H1 (cell line): ENCODE data around the gene TWF2. TPM values are rescaled to one million over a fixed set of nuclear protein-coding genes. Genes with fewer than 3 reads are reported as not detected.

Experiments used
- CTCF ChIA-PET: fragments of 300-600 bp; sonication (Branson Sonifier 250); formaldehyde crosslinking; loops from one replicate; lab custom pipeline; 2021; ENCODE audit not compliant: partially characterized antibody; lab: Charles Lee
- POLR2A ChIA-PET: fragments of 300-600 bp; sonication (Branson Sonifier 250); formaldehyde crosslinking; loops from one replicate; lab custom pipeline; 2021; ENCODE audit warnings: inconsistent platforms; ENCODE audit not compliant: partially characterized antibody; lab: Charles Lee
- DNase-seq, 2 experiments: peaks; one replicate each; pipeline versions ENCODE4 v3.0.0 to v3.0.0-alpha.2; 2010 to 2022; ENCODE audit warnings: low spot score in 2 of 2, low read depth in 1 of 2, mixed read lengths in 1 of 2
- FAIRE-seq: peaks from 2 replicates; lab custom pipeline; 2011; peaks lifted over from hg19 to GRCh38; lab: Jason Lieb, UNC
- H2AFZ ChIP-seq: 2 replicates; pipeline ENCODE4 v1.8.1; 2012; ENCODE audit warnings: low read length, inconsistent platforms
- H2AK5ac ChIP-seq: 2 replicates; pipeline ENCODE4 v1.6.1; 2013; ENCODE audit warnings: low read depth, low read length
- H2BK120ac ChIP-seq: replicated peaks from 2 replicates; pipeline ENCODE3; 2013; ENCODE audit warnings: low read depth, low read length, inconsistent platforms
- H2BK12ac ChIP-seq: 2 replicates; pipeline ENCODE4 v1.6.1; 2013; ENCODE audit warnings: low read depth, low read length
- H2BK15ac ChIP-seq: 2 replicates; pipeline ENCODE4 v1.6.1; 2013; ENCODE audit warnings: low read length
- H2BK20ac ChIP-seq: 2 replicates; pipeline ENCODE4 v1.6.1; 2013; ENCODE audit warnings: low read length
- H2BK5ac ChIP-seq: 2 replicates; pipeline ENCODE4 v1.6.1; 2013; ENCODE audit warnings: low read depth, low read length
- H3K14ac ChIP-seq: 2 replicates; pipeline ENCODE4 v1.6.1; 2013; ENCODE audit warnings: inconsistent platforms; ENCODE audit not compliant: insufficient read length
- H3K18ac ChIP-seq: 2 replicates; pipeline ENCODE4 v1.6.1; 2013; ENCODE audit warnings: low read length; ENCODE audit errors: extremely low read depth
- H3K23ac ChIP-seq: 2 replicates; pipeline ENCODE4 v1.6.1; 2013; ENCODE audit warnings: inconsistent platforms; ENCODE audit not compliant: insufficient read length
- H3K23me2 ChIP-seq: 2 replicates; pipeline ENCODE4 v1.6.1; 2013; ENCODE audit warnings: low read depth, low read length
- H3K27ac ChIP-seq: 2 replicates; pipeline ENCODE4 v1.6.1; 2011; ENCODE audit warnings: low read depth, low read length, inconsistent platforms
- H3K27me3 ChIP-seq, 4 experiments: replicated peaks in 1 of 4; 1 replicate in 1 of 4; 2 replicates in 3 of 4; pipeline versions ENCODE4 v1.6.1 to v1.8.1; 2011 to 2013; ENCODE audit warnings: low read length in 3 of 4, mild to moderate bottlenecking in 3 of 4, inconsistent platforms in 2 of 4, mixed read lengths in 2 of 4, moderate library complexity in 1 of 4; ENCODE audit not compliant: control insufficient read depth in 3 of 4, insufficient read depth in 3 of 4; ENCODE audit errors: extremely low read depth in 1 of 4
- H3K36me3 ChIP-seq, 4 experiments: 2 replicates each; pipeline versions ENCODE4 v1.6.1 to v1.8.1; 2011 to 2013; ENCODE audit warnings: mild to moderate bottlenecking in 4 of 4, low read length in 3 of 4, moderate library complexity in 2 of 4, control low read depth in 1 of 4, inconsistent platforms in 1 of 4; ENCODE audit not compliant: insufficient read depth in 4 of 4, control insufficient read depth in 2 of 4
- H3K4ac ChIP-seq: replicated peaks from 2 replicates; pipeline ENCODE3; 2013; ENCODE audit warnings: low read length, low read depth, mixed read lengths, inconsistent platforms; ENCODE audit not compliant: insufficient read length
- H3K4me1 ChIP-seq, 4 experiments: replicated peaks in 1 of 4; 1 replicate in 1 of 4; 2 replicates in 3 of 4; pipeline versions ENCODE4 v1.6.1 to v1.8.1; 2011 to 2013; ENCODE audit warnings: low read length in 3 of 4, inconsistent platforms in 2 of 4, mixed read lengths in 1 of 4; ENCODE audit not compliant: insufficient read depth in 4 of 4, control insufficient read depth in 3 of 4
- H3K4me2 ChIP-seq, 2 experiments: 2 replicates each; pipeline versions ENCODE4 v1.6.1 to v1.8.1; 2011 to 2013; ENCODE audit warnings: low read depth in 2 of 2, low read length in 2 of 2, control low read depth in 1 of 2, inconsistent platforms in 1 of 2, mild to moderate bottlenecking in 1 of 2; ENCODE audit not compliant: insufficient read depth in 1 of 2
- H3K4me3 ChIP-seq, 4 experiments: fragments of 200-600, 300-600 bp in 1 of 4; sonication (generic), shearing (Covaris generic), sonication (Bioruptor Twin) in 1 of 4; 2 replicates each; pipeline versions ENCODE4 v1.5.1 to v1.8.1; 2011 to 2016; ENCODE audit warnings: low read length in 4 of 4, low read depth in 3 of 4, control low read depth in 2 of 4, inconsistent platforms in 2 of 4, mild to moderate bottlenecking in 2 of 4, mixed read lengths in 1 of 4, moderate library complexity in 1 of 4; ENCODE audit not compliant: insufficient read depth in 2 of 4; ENCODE audit errors: extremely low read depth in 1 of 4
- H3K56ac ChIP-seq: replicated peaks from 2 replicates; pipeline ENCODE3; 2013; ENCODE audit warnings: low read depth, mild to moderate bottlenecking, mixed read lengths, low read length, inconsistent platforms; ENCODE audit not compliant: insufficient read length
- H3K79me1 ChIP-seq: 2 replicates; pipeline ENCODE4 v1.6.1; 2013; ENCODE audit warnings: low read depth, low read length, control low read depth
- H3K79me2 ChIP-seq, 2 experiments: 2 replicates each; pipeline versions ENCODE4 v1.6.1 to v1.8.1; 2012 to 2013; ENCODE audit warnings: low read length in 2 of 2, mild to moderate bottlenecking in 2 of 2, inconsistent platforms in 1 of 2; ENCODE audit not compliant: insufficient read depth in 2 of 2, control insufficient read depth in 1 of 2
- H3K9ac ChIP-seq, 4 experiments: replicated peaks in 1 of 4; 1 replicate in 1 of 4; 2 replicates in 3 of 4; pipeline versions ENCODE4 v1.6.1 to v1.8.1; 2011 to 2013; ENCODE audit warnings: low read depth in 3 of 4, low read length in 3 of 4, control low read depth in 2 of 4, mild to moderate bottlenecking in 2 of 4, moderate library complexity in 2 of 4, inconsistent platforms in 1 of 4; ENCODE audit errors: extremely low read depth in 1 of 4
- H3K9me3 ChIP-seq, 2 experiments: 2 replicates each; pipeline versions ENCODE4 v1.6.1 to v1.8.1; 2012 to 2013; ENCODE audit warnings: mild to moderate bottlenecking in 2 of 2, moderate library complexity in 2 of 2, control low read depth in 1 of 2, inconsistent platforms in 1 of 2, low read depth in 1 of 2, low read length in 1 of 2, mixed read lengths in 1 of 2; ENCODE audit not compliant: insufficient read depth in 2 of 2
- H4K20me1 ChIP-seq, 2 experiments: replicated peaks in 1 of 2; 2 replicates each; pipeline versions ENCODE3 to v1.8.1; 2011 to 2013; ENCODE audit warnings: inconsistent platforms in 2 of 2, low read length in 2 of 2, mild to moderate bottlenecking in 1 of 2; ENCODE audit not compliant: insufficient read depth in 2 of 2, control insufficient read depth in 1 of 2
- H4K5ac ChIP-seq: 2 replicates; pipeline ENCODE4 v1.6.1; 2013; ENCODE audit warnings: low read length, low read depth, mixed read lengths, inconsistent platforms; ENCODE audit not compliant: insufficient read length
- H4K8ac ChIP-seq: 2 replicates; pipeline ENCODE4 v1.8.0; 2013; ENCODE audit warnings: mild to moderate bottlenecking, moderate library complexity, low read length, inconsistent platforms; ENCODE audit not compliant: insufficient read depth; ENCODE audit errors: extremely low read depth
- H4K91ac ChIP-seq: replicated peaks from 2 replicates; pipeline ENCODE3; 2013; ENCODE audit warnings: low read length, mixed read lengths, inconsistent platforms; ENCODE audit not compliant: insufficient read length
- WGBS, 2 experiments: shearing (Covaris generic) in 1 of 2; methylation state at CpG; one replicate each; pipeline versions ENCODE4 v1.1.6 to v1.1.7; 2013 to 2015; ENCODE audit warnings: low lambda C conversion rate in 2 of 2, mixed read lengths in 2 of 2, inconsistent platforms in 1 of 2, low coverage in 1 of 2, missing lambda C conversion rate in 1 of 2; ENCODE audit not compliant: insufficient replicate concordance in 2 of 2, insufficient coverage in 1 of 2, insufficient read length in 1 of 2; ENCODE audit errors: extremely low coverage in 1 of 2, missing lambda C conversion rate in 1 of 2; 5-methylcytosine and 5-hydroxymethylcytosine counted together
- polyA plus RNA-seq, 7 experiments: library from polyadenylated mRNA; depleted of rRNA in 3 of 7; stranded (reverse) in 5 of 7; unstranded in 2 of 7; fragments of >200 nt in 5 of 7; fragments of 200-250 nt in 2 of 7; gene quantifications; 1 replicate in 5 of 7; 2 replicates in 1 of 7; 4 replicates in 1 of 7; pipeline versions ENCODE4 v1.2.1 to v1.2.3, GENCODE V29; 2011 to 2013; ENCODE audit warnings: missing spikeins in 2 of 7, mixed read lengths in 2 of 7
- total RNA-seq: library from RNA; stranded (reverse); fragmentation: NEBNext Ultra II Directional; extraction: Animal tissue kit (Norgen Biotek cat#: 25700); gene quantifications from 2 replicates; pipeline ENCODE4 v1.2.1, GENCODE V29; 2021

The TWF2 gene
- total and polyA plus RNA-seq, 2 of the 8 experiments (the other 6 are each of a cell fraction or from before 2014, with no cell fraction given): 65.2 to 90.4 TPM

DNA sequence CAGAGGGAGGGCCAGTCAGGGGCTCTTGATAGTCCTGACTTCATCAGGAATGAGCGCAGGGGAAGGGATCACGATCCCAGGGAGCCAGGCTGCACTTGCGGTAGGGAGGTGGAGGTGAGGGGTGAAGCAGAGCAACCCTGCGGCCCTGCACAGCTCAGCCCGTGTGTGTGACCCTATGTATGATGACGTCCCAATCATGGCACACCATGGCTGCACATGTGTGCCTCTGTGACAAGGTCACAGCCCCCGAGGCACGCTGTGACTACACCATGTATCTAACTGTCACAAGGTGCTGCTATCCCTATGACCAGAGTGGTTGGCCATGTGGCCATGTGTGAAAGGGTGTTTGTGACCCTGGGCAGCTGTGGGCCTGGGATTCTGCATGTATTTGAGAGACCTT lies 54.3 kb downstream of the TWF2 start:
- Histone ChIP-seq H3K4me3 (no peak overlapping the region), H2BK20ac (no peak overlapping the region), H3K4ac (no peak overlapping the region), H3K9me3 (no peaks in the 10 kb centered on the region), H3K36me3 (no peaks in the 10 kb centered on the region), H2BK12ac (no peak overlapping the region), H3K4me1 (peaks cover 0 to 2% (median 1%) of the 10 kb centered on the region in 4 experiments; a peak in 2 of 7 replicates), H2AFZ (no peak overlapping the region), H2AK5ac (no peak overlapping the region), H2BK5ac (no peak overlapping the region), H4K91ac (no peak overlapping the region), H3K56ac (no peak overlapping the region), H3K23me2 (no peaks in the 10 kb centered on the region; the same call in 1 of the 2 replicates), H3K9ac (no peak overlapping the region), H3K27ac (no peak overlapping the region), H3K18ac (no peak overlapping the region), H3K79me2 (no peaks in the 10 kb centered on the region), H3K4me2 (no peak overlapping the region), H4K20me1 (no peaks in the 10 kb centered on the region), H3K14ac (no peak overlapping the region), H4K5ac (no peak overlapping the region), H3K79me1 (no peaks in the 10 kb centered on the region), H4K8ac (no peak overlapping the region), H3K27me3 (no peaks in the 10 kb centered on the region), H2BK15ac (no peak overlapping the region), H2BK120ac (no peak overlapping the region), H3K23ac (no peak overlapping the region)
- DNase-seq: no peak
- 89% methylated on average over 8 of the region's 8 CpGs; no CpG with 5 or more reads in 1 of the 2 experiments for WGBS, 2 experiments
- FAIRE-seq: no peak
- ChIA-PET CTCF (interaction anchor here (1.0 to 4.6 kb wide), 7 partner anchors 8 to 64 kb away, joined by 3 to 26 read pairs (median 3); no protein-coding TSS in a partner anchor), POLR2A (no interaction called here)
